ENCODE data around the gene PTPN3. TPM values are rescaled to one million over a fixed set of nuclear protein-coding genes. Genes with fewer than 3 reads are reported as not detected.

PTPN3 gene
- total RNA-seq, 1 donor from 2014 or later, result 2.4 TPM

- H3K9me3 Mint-ChIP-seq, result no peaks in the 10 kb centered on the region
- no peaks in the 10 kb centered on the region for H3K36me3 ChIP-seq
- no peaks in the 10 kb centered on the region for H3K79me2 ChIP-seq (ENCODE audit: low read depth)
Measured at GRCh38 chr9:109423877-109424276, 74.2 kb downstream of the PTPN3 start.

GRCh38 chr9:109422641-109423040, 75.5 kb downstream of the PTPN3 start:
- H3K4me2 ChIP-seq, result no peak overlapping the region
- no peak overlapping the region for H3K27ac ChIP-seq
- no peaks in the 10 kb centered on the region for H4K20me1 ChIP-seq (ENCODE audit: low read depth)
- H3K4me1 ChIP-seq, result peaks cover 49% of the 10 kb centered on the region
- Mint-ChIP-seq H3K9me3 (no peaks in the 10 kb centered on the region), H3K27me3 (ENCODE audit: insufficient read depth, low read depth) (peaks cover 6% of the 10 kb centered on the region), H3K36me3 (no peaks in the 10 kb centered on the region), H3K4me3 (no peak overlapping the region), H3K27ac (peak overlapping the region; percentile 63), H3K4me1 (peaks cover 70% of the 10 kb centered on the region)
- TF ChIP-seq EZH2phosphoT487 (IDR thresholded peaks at IDR 0.05) (no peak), EZH2 (IDR thresholded peaks at IDR 0.05) (no peak), CTCF (IDR thresholded peaks at IDR 0.05) (no peak)
- no peaks in the 10 kb centered on the region for H3K79me2 ChIP-seq (ENCODE audit: low read depth)
- H3K4me3 ChIP-seq, result no peak overlapping the region
- no peak overlapping the region for H3K9ac ChIP-seq
- no peaks in the 10 kb centered on the region for H3K27me3 ChIP-seq
- H3K9me3 ChIP-seq (ENCODE audit: low read depth), result no peaks in the 10 kb centered on the region
- DNase-seq (ENCODE audit: low spot score), result no peak
- peaks cover 27% of the 10 kb centered on the region for H3F3A ChIP-seq (ENCODE audit: low read depth)
- no peaks in the 10 kb centered on the region for H3K36me3 ChIP-seq
- no peak overlapping the region for H2AFZ ChIP-seq (replicated peaks)

More at GRCh38 chr9:109423877-109424276, 74.2 kb downstream of the PTPN3 start:
- Mint-ChIP-seq H3K27ac (no peak overlapping the region), H3K27me3 (ENCODE audit: insufficient read depth, low read depth) (peaks cover 6% of the 10 kb centered on the region), H3K36me3 (no peaks in the 10 kb centered on the region), H3K4me3 (no peak overlapping the region), H3K4me1 (peaks cover 66% of the 10 kb centered on the region)
- Histone ChIP-seq H4K20me1 (ENCODE audit: low read depth) (no peaks in the 10 kb centered on the region), H3K9me3 (ENCODE audit: low read depth) (no peaks in the 10 kb centered on the region), H3K4me1 (peaks cover 37% of the 10 kb centered on the region), H3K9ac (no peak overlapping the region), H2AFZ (replicated peaks) (no peak overlapping the region), H3K27me3 (no peaks in the 10 kb centered on the region), H3F3A (ENCODE audit: low read depth) (peaks cover 15% of the 10 kb centered on the region), H3K4me2 (no peak overlapping the region), H3K4me3 (no peak overlapping the region), H3K27ac (no peak overlapping the region)
- DNase-seq (ENCODE audit: low spot score), result no peak
- TF ChIP-seq EZH2 (IDR thresholded peaks at IDR 0.05) (no peak), EZH2phosphoT487 (IDR thresholded peaks at IDR 0.05) (no peak), CTCF (IDR thresholded peaks at IDR 0.05) (no peak)

- Mint-ChIP-seq H3K9me3 (no peaks in the 10 kb centered on the region), H3K36me3 (no peaks in the 10 kb centered on the region), H3K4me3 (no peak overlapping the region), H3K27me3 (ENCODE audit: insufficient read depth, low read depth) (peaks cover 4% of the 10 kb centered on the region), H3K27ac (peak overlapping the region; percentile 31), H3K4me1 (peaks cover 63% of the 10 kb centered on the region)
- Histone ChIP-seq H3K27me3 (no peaks in the 10 kb centered on the region), H3K4me2 (no peak overlapping the region), H3K36me3 (no peaks in the 10 kb centered on the region), H3K27ac (no peak overlapping the region), H3K9ac (no peak overlapping the region), H3K79me2 (ENCODE audit: low read depth) (no peaks in the 10 kb centered on the region), H4K20me1 (ENCODE audit: low read depth) (no peaks in the 10 kb centered on the region), H3K4me1 (peaks cover 59% of the 10 kb centered on the region), H2AFZ (replicated peaks) (no peak overlapping the region), H3K4me3 (no peak overlapping the region), H3K9me3 (ENCODE audit: low read depth) (no peaks in the 10 kb centered on the region), H3F3A (ENCODE audit: low read depth) (peaks cover 29% of the 10 kb centered on the region)
- TF ChIP-seq CTCF (IDR thresholded peaks at IDR 0.05) (no peak), EZH2phosphoT487 (IDR thresholded peaks at IDR 0.05) (no peak), EZH2 (IDR thresholded peaks at IDR 0.05) (no peak)
- DNase-seq (ENCODE audit: low spot score), result no peak
Measured at GRCh38 chr9:109421026-109421970, 76.8 kb downstream of the PTPN3 start.
